GM12878 (cell line): Measurements from ENCODE around the gene MROH8. TPM values are rescaled to one million over a fixed set of nuclear protein-coding genes. Genes with fewer than 3 reads are reported as not detected.

Experiments used
- BACH1 ChIP-seq: fragments of 450-650 bp; IDR thresholded peaks from 2 replicates; pipeline ENCODE4 v1.6.1; 2017; ENCODE audit warnings: mild to moderate bottlenecking, borderline replicate concordance
- BHLHE40 ChIP-seq, 2 experiments: fragments of 450-650 bp in 1 of 2; IDR thresholded peaks; 2 replicates each; pipeline ENCODE4 v1.6.1; 2011 to 2017; ENCODE audit warnings: low read depth in 2 of 2, borderline replicate concordance in 1 of 2, improper control_type of control experiment in 1 of 2, low read length in 1 of 2, mild to moderate bottlenecking in 1 of 2
- IKZF1 ChIP-seq: fragments of 450-650 bp; conservative IDR thresholded peaks from 2 replicates; pipeline ENCODE4 v1.6.1; 2017; ENCODE audit warnings: antibody characterized with exemption, mild to moderate bottlenecking
- IKZF2 ChIP-seq, 2 experiments: fragments of 450-650 bp; IDR thresholded peaks; 2 replicates each; pipeline ENCODE4 v1.6.1; 2017; ENCODE audit warnings: mild to moderate bottlenecking in 2 of 2, moderate library complexity in 2 of 2
- JUNB ChIP-seq: IDR thresholded peaks from 2 replicates; pipeline ENCODE4 v1.6.1; 2016; ENCODE audit warnings: antibody characterized with exemption, mild to moderate bottlenecking
- MTA2 ChIP-seq: fragments of 450-650 bp; IDR thresholded peaks from 2 replicates; pipeline ENCODE4 v1.6.1; 2016; ENCODE audit warnings: low read depth, mild to moderate bottlenecking, moderate library complexity
- MYC ChIP-seq: IDR thresholded peaks from 2 replicates; pipeline ENCODE4 v1.6.1; 2011; ENCODE audit warnings: mild to moderate bottlenecking, low read length, moderate library complexity, inconsistent platforms; ENCODE audit not compliant: insufficient read depth, insufficient replicate concordance, insufficient read length, severe bottlenecking
- POLR2A ChIP-seq: IDR thresholded peaks from 2 replicates; pipeline ENCODE4 v1.6.1; 2011; ENCODE audit warnings: low read depth, mild to moderate bottlenecking, low read length
- RAD21 ChIP-seq: IDR thresholded peaks from 2 replicates; pipeline ENCODE4 v1.6.1; 2011; ENCODE audit warnings: mild to moderate bottlenecking, low read depth, low read length, moderate library complexity; ENCODE audit not compliant: insufficient read depth
- RELB ChIP-seq: fragments of 450-650 bp; IDR thresholded peaks from 2 replicates; pipeline ENCODE4 v1.6.1; 2017; ENCODE audit warnings: low read depth, mild to moderate bottlenecking, moderate library complexity
- RUNX3 ChIP-seq: IDR thresholded peaks from 2 replicates; pipeline ENCODE4 v1.6.1; 2012; ENCODE audit warnings: low read length, inconsistent platforms
- SIN3A ChIP-seq: IDR thresholded peaks from 2 replicates; pipeline ENCODE4 v1.6.1; 2012; ENCODE audit warnings: low read depth, low read length, improper control_type of control experiment
- STAT1 ChIP-seq: fragments of 450-650 bp; conservative IDR thresholded peaks from 2 replicates; pipeline ENCODE4 v1.6.1; 2014; ENCODE audit warnings: antibody characterized with exemption, mild to moderate bottlenecking
- TAF1 ChIP-seq: IDR thresholded peaks from 2 replicates; pipeline ENCODE4 v1.6.1; 2011; ENCODE audit warnings: mild to moderate bottlenecking, low read depth, low read length, borderline replicate concordance
- USF2 ChIP-seq: IDR thresholded peaks from 2 replicates; pipeline ENCODE4 v1.6.1; 2011; ENCODE audit warnings: low read depth, low read length, improper control_type of control experiment, borderline replicate concordance
- polyA plus RNA-seq, 11 experiments: library from polyadenylated mRNA; depleted of rRNA in 4 of 11; unstranded in 6 of 11; stranded (reverse) in 5 of 11; fragments of >200 nt; fragmentation: Nextera tagmentation in 4 of 11; fragmentation: Illumina TruSeq in 1 of 11; extraction: Ambion mirVana in 4 of 11; extraction: Trizol in 1 of 11; gene quantifications; 1 replicate in 1 of 11; 2 replicates in 10 of 11; pipeline versions ENCODE4 v1.2.1 to v1.2.3, GENCODE V29; 2011 to 2016; ENCODE audit warnings: inconsistent platforms in 2 of 11, missing spikeins in 2 of 11, low read depth in 1 of 11
- total RNA-seq, 4 experiments: library from RNA; depleted of rRNA in 3 of 4; stranded (reverse); fragments of >200 nt in 3 of 4; fragmentation: Illumina TruSeq in 1 of 4; extraction: Trizol in 1 of 4; gene quantifications; 2 replicates each; pipeline versions ENCODE4 v1.2.1 to v1.2.3, GENCODE V29; 2013 to 2021
- TF ChIP-seq, protein P1 (sequence below): fragments of 450-650 bp; IDR thresholded peaks from 2 replicates; pipeline ENCODE4 v1.6.1; 2017; ENCODE audit warnings: mild to moderate bottlenecking, moderate library complexity
- TF ChIP-seq, protein P2 (sequence below): IDR thresholded peaks from 2 replicates; pipeline ENCODE4 v1.6.1; 2011; ENCODE audit warnings: low read depth, mild to moderate bottlenecking, low read length, moderate library complexity, borderline replicate concordance; ENCODE audit errors: extremely low read depth

Gene MROH8
- total and polyA plus RNA-seq, 10 of the 15 experiments (the other 5 are each of a cell fraction or from before 2014, with no cell fraction given), result 0.16 to 2.8 (median 1.8) TPM

DNA sequence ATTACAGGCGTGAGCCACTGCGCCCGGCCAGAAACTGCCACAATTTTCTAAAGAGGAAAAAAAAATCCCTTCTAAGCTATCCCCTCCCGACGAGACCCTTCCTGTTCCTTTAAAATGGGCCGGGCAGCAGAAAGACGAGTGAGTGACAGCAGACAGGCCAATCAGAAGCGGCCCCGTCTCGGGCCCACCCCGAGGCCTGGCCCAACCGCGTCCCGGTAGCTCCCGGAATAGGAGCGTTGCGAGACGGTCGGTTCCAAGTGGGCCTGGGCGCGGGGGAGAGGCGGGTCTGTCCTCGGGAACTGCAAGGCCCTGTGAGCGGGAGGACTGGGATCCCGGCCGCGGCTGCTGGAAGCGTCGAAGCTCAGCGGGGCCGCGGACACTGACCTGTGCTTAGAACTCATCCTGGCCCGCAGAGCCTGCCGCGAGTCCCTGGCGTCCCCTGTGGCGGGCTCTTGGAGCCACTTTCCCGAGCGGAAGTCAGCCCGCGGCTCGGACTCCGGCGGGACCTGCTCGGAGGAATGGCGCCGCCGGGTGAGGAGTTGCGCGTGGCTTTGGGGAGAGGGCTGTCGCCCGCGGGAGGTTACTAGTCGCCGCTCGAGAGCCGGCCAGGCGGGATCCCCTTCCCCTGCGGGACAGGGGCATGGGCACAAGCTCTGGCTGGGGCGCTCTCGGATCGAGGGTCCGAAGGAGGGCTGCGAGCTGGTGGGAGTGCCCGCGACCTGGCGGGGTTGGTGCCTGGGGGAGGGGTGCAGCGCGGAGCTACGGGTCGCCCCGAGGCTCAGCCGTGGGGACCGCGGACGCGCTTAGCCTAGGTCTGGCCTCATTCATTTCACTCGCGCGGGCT, at the start of gene MROH8, which contains the start of gene RPN2 (continued):
- peak; percentile 83; the same call in 1 of the 2 replicates for TF ChIP-seq STAT1
- TF ChIP-seq RELB, result peak; percentile 100
- peak; percentile 10; the same call in 1 of the 2 replicates for TF ChIP-seq MTA2
- TF ChIP-seq, protein P1, sequence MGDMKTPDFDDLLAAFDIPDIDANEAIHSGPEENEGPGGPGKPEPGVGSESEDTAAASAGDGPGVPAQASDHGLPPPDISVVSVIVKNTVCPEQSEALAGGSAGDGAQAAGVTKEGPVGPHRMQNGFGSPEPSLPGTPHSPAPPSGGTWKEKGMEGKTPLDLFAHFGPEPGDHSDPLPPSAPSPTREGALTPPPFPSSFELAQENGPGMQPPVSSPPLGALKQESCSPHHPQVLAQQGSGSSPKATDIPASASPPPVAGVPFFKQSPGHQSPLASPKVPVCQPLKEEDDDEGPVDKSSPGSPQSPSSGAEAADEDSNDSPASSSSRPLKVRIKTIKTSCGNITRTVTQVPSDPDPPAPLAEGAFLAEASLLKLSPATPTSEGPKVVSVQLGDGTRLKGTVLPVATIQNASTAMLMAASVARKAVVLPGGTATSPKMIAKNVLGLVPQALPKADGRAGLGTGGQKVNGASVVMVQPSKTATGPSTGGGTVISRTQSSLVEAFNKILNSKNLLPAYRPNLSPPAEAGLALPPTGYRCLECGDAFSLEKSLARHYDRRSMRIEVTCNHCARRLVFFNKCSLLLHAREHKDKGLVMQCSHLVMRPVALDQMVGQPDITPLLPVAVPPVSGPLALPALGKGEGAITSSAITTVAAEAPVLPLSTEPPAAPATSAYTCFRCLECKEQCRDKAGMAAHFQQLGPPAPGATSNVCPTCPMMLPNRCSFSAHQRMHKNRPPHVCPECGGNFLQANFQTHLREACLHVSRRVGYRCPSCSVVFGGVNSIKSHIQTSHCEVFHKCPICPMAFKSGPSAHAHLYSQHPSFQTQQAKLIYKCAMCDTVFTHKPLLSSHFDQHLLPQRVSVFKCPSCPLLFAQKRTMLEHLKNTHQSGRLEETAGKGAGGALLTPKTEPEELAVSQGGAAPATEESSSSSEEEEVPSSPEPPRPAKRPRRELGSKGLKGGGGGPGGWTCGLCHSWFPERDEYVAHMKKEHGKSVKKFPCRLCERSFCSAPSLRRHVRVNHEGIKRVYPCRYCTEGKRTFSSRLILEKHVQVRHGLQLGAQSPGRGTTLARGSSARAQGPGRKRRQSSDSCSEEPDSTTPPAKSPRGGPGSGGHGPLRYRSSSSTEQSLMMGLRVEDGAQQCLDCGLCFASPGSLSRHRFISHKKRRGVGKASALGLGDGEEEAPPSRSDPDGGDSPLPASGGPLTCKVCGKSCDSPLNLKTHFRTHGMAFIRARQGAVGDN, result no peak
- peak; percentile 56 to 62; a peak in 3 of 4 replicates for TF ChIP-seq IKZF2 (IDR thresholded peaks at IDR 0.05)
- peak; percentile 67; the same call in 1 of the 2 replicates for TF ChIP-seq BACH1
- no peak for TF ChIP-seq RAD21
- TF ChIP-seq, protein P2, sequence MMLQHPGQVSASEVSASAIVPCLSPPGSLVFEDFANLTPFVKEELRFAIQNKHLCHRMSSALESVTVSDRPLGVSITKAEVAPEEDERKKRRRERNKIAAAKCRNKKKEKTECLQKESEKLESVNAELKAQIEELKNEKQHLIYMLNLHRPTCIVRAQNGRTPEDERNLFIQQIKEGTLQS, result no peak
- TF ChIP-seq MYC, result no peak
- TF ChIP-seq RUNX3, result peak; percentile 74
- TF ChIP-seq JUNB, result no peak
- TF ChIP-seq BHLHE40 (IDR thresholded peaks at IDR 0.05; ENCODE audit: borderline replicate concordance in 1 of 2, low read depth in 2 of 2, low read length in 1 of 2), result peak; percentile 96 to 99
- TF ChIP-seq USF2, result no peak
- TF ChIP-seq TAF1, result peak; percentile 85
- peak; percentile 79; the same call in 1 of the 2 replicates for TF ChIP-seq SIN3A
- peak; percentile 95 for TF ChIP-seq IKZF1
- TF ChIP-seq POLR2A, result peak; percentile 92
